ENCODE data around the gene RIC1. TPM values are rescaled to one million over a fixed set of nuclear protein-coding genes. Genes with fewer than 3 reads are reported as not detected.

RIC1 gene
- total and polyA plus RNA-seq, 2 of the 8 experiments (the other 6 are each of a cell fraction or from before 2014, with no cell fraction given): 10.7 to 24.5 TPM

- H2BK12ac ChIP-seq (ENCODE audit: low read depth, low read length): no peak overlapping the region
- H3K4ac ChIP-seq (replicated peaks; ENCODE audit: insufficient read length, low read depth, low read length): no peak overlapping the region
- no peak overlapping the region for H2BK5ac ChIP-seq (ENCODE audit: low read depth, low read length)
- H3K56ac ChIP-seq (replicated peaks; ENCODE audit: insufficient read length, low read depth, low read length): no peak overlapping the region
- no peak overlapping the region for H3K27ac ChIP-seq (ENCODE audit: low read depth, low read length)
- no peak overlapping the region for H3K4me3 ChIP-seq (ENCODE audit: extremely low read depth in 1 of 4, insufficient read depth in 2 of 4, low read depth in 3 of 4, low read length in 4 of 4)
- no peak overlapping the region for H3K9ac ChIP-seq (replicated peaks in 1 of 4; ENCODE audit: extremely low read depth in 1 of 4, low read depth in 3 of 4, low read length in 3 of 4)
- no peak overlapping the region for H4K5ac ChIP-seq (ENCODE audit: insufficient read length, low read depth, low read length)
- H2BK20ac ChIP-seq (ENCODE audit: low read length): no peak overlapping the region
- H2BK15ac ChIP-seq (ENCODE audit: low read length): no peak overlapping the region
- H3K9me3 ChIP-seq (ENCODE audit: insufficient read depth in 2 of 2, low read depth in 1 of 2, low read length in 1 of 2): no peaks in the 10 kb centered on the region
- H3K27me3 ChIP-seq (replicated peaks in 1 of 4; ENCODE audit: control insufficient read depth in 3 of 4, extremely low read depth in 1 of 4, insufficient read depth in 3 of 4, low read length in 3 of 4): no peaks in the 10 kb centered on the region
- peaks cover 0 to 19% (median 6%) of the 10 kb centered on the region in 4 experiments; a peak in 4 of 8 replicates for H3K36me3 ChIP-seq (ENCODE audit: control insufficient read depth in 2 of 4, insufficient read depth in 4 of 4, low read length in 3 of 4)
- no peak overlapping the region for H4K91ac ChIP-seq (replicated peaks; ENCODE audit: insufficient read length, low read length)
- H3K23ac ChIP-seq (ENCODE audit: insufficient read length): no peak overlapping the region
- 95% methylated on average over 1 of the region's 1 CpG; no CpG with 5 or more reads in 1 of the 2 experiments for whole genome bisulfite sequencing, 2 experiments (ENCODE audit: extremely low coverage in 1 of 2, insufficient coverage in 1 of 2, insufficient read length in 1 of 2, insufficient replicate concordance in 2 of 2, low coverage in 1 of 2, low lambda C conversion rate in 2 of 2, missing lambda C conversion rate in 1 of 2)
- no peaks in the 10 kb centered on the region for H3K4me1 ChIP-seq (replicated peaks in 1 of 4; ENCODE audit: control insufficient read depth in 3 of 4, insufficient read depth in 4 of 4, low read length in 3 of 4)
- ChIA-PET POLR2A (ENCODE audit: partially characterized antibody) (no interaction called here), CTCF (ENCODE audit: partially characterized antibody) (interaction anchor here (0.6 kb wide), 1 partner anchor 159 kb away, joined by 3 read pairs; no protein-coding TSS in a partner anchor)
- no peak overlapping the region for H2AK5ac ChIP-seq (ENCODE audit: low read depth, low read length)
- no peak for TF ChIP-seq EP300 (IDR thresholded peaks at IDR 0.05; ENCODE audit: borderline replicate concordance in 1 of 2, low read depth in 2 of 2, low read length in 2 of 2)
- TF ChIP-seq POLR2AphosphoS5 (IDR thresholded peaks at IDR 0.05; ENCODE audit: low read depth, low read length): no peak
- no peak for TF ChIP-seq TCF12 (IDR thresholded peaks at IDR 0.05; ENCODE audit: low read depth, low read length)
- H4K20me1 ChIP-seq (replicated peaks in 1 of 2; ENCODE audit: control insufficient read depth in 1 of 2, insufficient read depth in 2 of 2, low read length in 2 of 2): no peaks in the 10 kb centered on the region
- no peaks in the 10 kb centered on the region for H3K23me2 ChIP-seq (ENCODE audit: low read depth, low read length)
- no peaks in the 10 kb centered on the region for H3K79me2 ChIP-seq (ENCODE audit: control insufficient read depth in 1 of 2, insufficient read depth in 2 of 2, low read length in 2 of 2)
- no peak overlapping the region for H2BK120ac ChIP-seq (replicated peaks; ENCODE audit: low read depth, low read length)
- H3K79me1 ChIP-seq (ENCODE audit: low read depth, low read length): no peaks in the 10 kb centered on the region
- no peak overlapping the region for H3K18ac ChIP-seq (ENCODE audit: extremely low read depth, low read length)
- no peak for DNase-seq (ENCODE audit: low read depth in 1 of 2, low spot score in 2 of 2)
- no peak overlapping the region for H3K14ac ChIP-seq (ENCODE audit: insufficient read length)
- H3K4me2 ChIP-seq (ENCODE audit: insufficient read depth in 1 of 2, low read depth in 2 of 2, low read length in 2 of 2): no peak overlapping the region
- FAIRE-seq: no peak
- no peak overlapping the region for H2AFZ ChIP-seq (ENCODE audit: low read length)
- H4K8ac ChIP-seq (ENCODE audit: extremely low read depth, insufficient read depth, low read length): no peak overlapping the region; the same call in 1 of the 2 replicates
Observed at GRCh38 chr9:5748438-5748837, 119.5 kb downstream of the RIC1 start.
